Aorta (tissue), 5 donors: ENCODE measurements around the gene CLIC1. TPM values are rescaled to one million over a fixed set of nuclear protein-coding genes. Genes with fewer than 3 reads are reported as not detected.

Experiments used
- ATAC-seq: fragments of 200-7000 bp; cut with Tn5 transposase; one replicate; pipeline ENCODE4 v1.9.1; 2022; ENCODE audit warnings: moderate library complexity; ENCODE audit not compliant: low FRiP score
- DNase-seq, 2 donors: peaks; one replicate each; pipeline ENCODE4 v3.0.0-alpha.2; 2020
- H3K27ac ChIP-seq, 2 donors: one replicate each; pipeline ENCODE4 v1.5.1; 2013; ENCODE audit warnings: low read length in 2 of 2, mild to moderate bottlenecking in 2 of 2, moderate library complexity in 2 of 2, control low read depth in 1 of 2, inconsistent platforms in 1 of 2, low read depth in 1 of 2
- H3K27me3 ChIP-seq, 2 donors: one replicate each; pipeline ENCODE4 v1.6.1; 2013; ENCODE audit warnings: control low read depth in 1 of 2, low read length in 1 of 2, mild to moderate bottlenecking in 1 of 2, moderate library complexity in 1 of 2; ENCODE audit not compliant: insufficient read depth in 2 of 2, control insufficient read depth in 1 of 2
- H3K36me3 ChIP-seq, 2 donors: one replicate each; pipeline ENCODE4 v1.6.1; 2013; ENCODE audit warnings: control low read depth in 1 of 2, low read length in 1 of 2, mild to moderate bottlenecking in 1 of 2; ENCODE audit not compliant: insufficient read depth in 2 of 2, control insufficient read depth in 1 of 2
- H3K4me1 ChIP-seq, 2 donors: one replicate each; pipeline ENCODE4 v1.6.1; 2013; ENCODE audit warnings: low read length in 2 of 2, control low read depth in 1 of 2, mild to moderate bottlenecking in 1 of 2, moderate library complexity in 1 of 2; ENCODE audit not compliant: insufficient read depth in 2 of 2, control insufficient read depth in 1 of 2
- H3K4me3 ChIP-seq, 2 donors: one replicate each; pipeline ENCODE4 v1.5.1; 2013; ENCODE audit warnings: low read length in 2 of 2, control low read depth in 1 of 2, mild to moderate bottlenecking in 1 of 2
- H3K9me3 ChIP-seq: one replicate; pipeline ENCODE4 v1.6.1; 2013; ENCODE audit warnings: mild to moderate bottlenecking, low read length; ENCODE audit not compliant: control insufficient read depth
- WGBS, 2 donors: extraction: QIAGEN DNeasy Blood & Tissue Kit; methylation state at CpG; one replicate each; pipeline ENCODE4 v1.1.7; 2013; 5-methylcytosine and 5-hydroxymethylcytosine counted together
- intact Hi-C, 2 donors: fragments of 100-400 bp; cut with DNase I; formaldehyde crosslinking; loops; one replicate each; pipeline versions ENCODE4 v1.14.2 to v1.15.0; 2022
- polyA plus RNA-seq, 2 donors: library from polyadenylated mRNA; stranded (reverse); fragments of 200-250 nt; gene quantifications; one replicate each; pipeline ENCODE4 v1.2.3, GENCODE V29; 2013
- total RNA-seq, 2 donors: library from RNA; stranded (reverse); fragmentation: NEBNext Ultra II Directional; extraction: Animal tissue kit (Norgen Biotek cat#: 25700); gene quantifications; one replicate each; pipeline ENCODE4 v1.2.1, GENCODE V29; 2021
- donor health status: healthy with polysubstance abuse.
- donor health status: Bipolar disorder and iron deficiency.
- donor health status: DM: no; HTN: no; CAD: no.
- donor health status: DM: no; HTN: no; CAD: no.
- donor health status: DM: yes; HTN: yes; CAD: no.

CLIC1 gene
- total and polyA plus RNA-seq, 4 donors: 303 to 368 (median 327) TPM

DNA sequence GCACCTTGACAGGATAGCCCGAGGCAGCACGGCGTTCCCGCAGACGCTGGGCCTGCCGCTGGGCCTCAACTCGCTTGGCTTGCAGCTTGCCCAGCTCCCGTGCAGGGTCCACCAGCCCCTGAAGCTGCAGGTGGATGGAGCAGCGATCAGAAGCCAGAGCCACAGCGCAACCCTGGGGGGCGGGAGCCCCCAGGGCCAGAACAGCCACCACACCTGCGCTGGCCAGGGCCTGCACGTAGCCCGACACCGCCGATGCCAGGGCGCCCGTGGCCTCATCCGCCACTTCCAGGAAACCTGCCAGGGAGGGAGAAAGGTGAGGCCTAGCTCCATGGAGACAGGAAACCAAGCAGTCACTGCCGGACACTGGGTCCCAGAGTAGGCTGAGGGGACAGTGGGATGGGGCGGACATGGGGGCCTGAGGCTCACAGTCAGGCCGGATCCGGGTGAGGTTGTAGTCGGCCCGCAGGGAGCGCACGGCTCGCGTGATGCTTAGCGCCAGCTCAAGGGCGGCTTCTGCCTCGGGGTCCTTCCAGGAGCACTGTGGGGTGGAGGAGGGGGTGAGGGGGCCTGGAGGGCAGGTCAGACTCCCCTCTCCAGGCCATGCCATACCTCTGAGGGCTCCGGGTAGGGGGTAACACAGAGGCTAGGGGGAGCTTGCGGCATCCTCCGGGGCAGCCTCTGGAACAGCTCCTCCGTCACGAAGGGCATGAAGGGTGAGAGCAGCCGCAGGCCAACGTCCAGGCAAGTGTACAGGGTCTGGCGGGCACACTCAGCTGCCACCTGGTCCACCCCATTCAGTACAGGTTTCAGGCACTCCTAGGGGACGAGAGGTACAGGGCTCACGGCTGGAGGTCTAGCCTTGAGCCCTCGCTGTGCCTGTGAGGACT lies 42.9 kb upstream of the CLIC1 start:
- DNase-seq (no peak), ATAC-seq (no peak)
- H3K27me3 ChIP-seq: no peaks in the 10 kb centered on the region
- no peaks in the 10 kb centered on the region for H3K4me1 ChIP-seq
- 92 to 93% methylated on average over 39 to 43 of the region's 43 CpGs for WGBS, 2 donors
- H3K36me3 ChIP-seq: peaks cover 0 to 5% of the 10 kb centered on the region in 2 donors
- H3K9me3 ChIP-seq: no peaks in the 10 kb centered on the region
- no peak overlapping the region for H3K4me3 ChIP-seq
- no peak overlapping the region for H3K27ac ChIP-seq
- intact Hi-C loops: no loop called here

DNA sequence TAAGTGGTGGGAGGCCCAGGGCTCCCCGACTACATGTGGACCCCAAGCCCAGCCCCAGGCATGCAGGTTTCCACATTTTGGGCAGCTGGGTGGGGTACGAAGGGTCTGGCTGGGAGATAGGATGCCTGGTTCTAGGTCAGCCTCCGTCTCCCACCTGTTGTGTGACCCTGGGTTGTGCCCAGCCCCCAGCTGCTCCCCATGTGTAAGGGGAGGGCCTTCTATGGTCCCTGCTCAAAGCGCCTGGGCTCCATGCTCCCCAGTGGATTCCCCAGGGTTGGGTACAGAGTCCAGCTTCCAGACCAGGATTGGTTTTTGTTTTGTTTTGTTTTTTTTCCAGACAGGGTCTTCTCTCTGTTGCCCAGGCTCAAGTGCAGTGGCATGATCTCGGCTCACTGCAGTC lies 41.9 kb upstream of the CLIC1 start:
- ATAC-seq (no peak), DNase-seq (no peak)
- H3K4me3 ChIP-seq: no peak overlapping the region
- intact Hi-C loops: no loop called here
- WGBS, 2 donors: 95 to 96% methylated on average over 5 of the region's 5 CpGs
- H3K27ac ChIP-seq: no peak overlapping the region
- H3K27me3 ChIP-seq: no peaks in the 10 kb centered on the region
- H3K36me3 ChIP-seq: peaks cover 0 to 2% of the 10 kb centered on the region in 2 donors
- no peaks in the 10 kb centered on the region for H3K4me1 ChIP-seq
- H3K9me3 ChIP-seq: no peaks in the 10 kb centered on the region

DNA sequence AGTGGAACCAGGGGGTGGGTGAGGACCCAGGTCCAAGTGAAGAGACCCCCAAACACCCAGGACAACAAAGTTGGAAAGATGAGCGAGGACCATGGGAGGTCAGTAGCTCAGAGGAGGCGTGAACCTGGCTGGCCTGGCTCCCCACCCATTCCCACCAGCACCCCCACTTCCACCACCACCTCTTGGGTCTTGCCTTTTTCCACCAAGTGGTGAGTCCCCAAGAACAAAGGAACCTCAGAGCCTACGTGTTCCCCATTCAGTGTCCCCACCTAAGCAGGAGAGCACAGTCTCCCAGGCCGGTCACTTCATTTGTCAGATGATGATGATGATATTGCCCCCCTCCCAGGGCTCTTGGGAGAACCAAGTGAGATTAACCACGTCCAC lies 41.3 kb upstream of the CLIC1 start:
- no peak overlapping the region for H3K27ac ChIP-seq
- 89 to 94% methylated on average over 5 of the region's 5 CpGs for WGBS, 2 donors
- H3K36me3 ChIP-seq: peaks cover 0 to 2% of the 10 kb centered on the region in 2 donors
- H3K4me3 ChIP-seq: no peak overlapping the region
- no peaks in the 10 kb centered on the region for H3K27me3 ChIP-seq
- ATAC-seq (no peak), DNase-seq (no peak)
- intact Hi-C loops: no loop called here
- H3K9me3 ChIP-seq: no peaks in the 10 kb centered on the region
- no peaks in the 10 kb centered on the region for H3K4me1 ChIP-seq

DNA sequence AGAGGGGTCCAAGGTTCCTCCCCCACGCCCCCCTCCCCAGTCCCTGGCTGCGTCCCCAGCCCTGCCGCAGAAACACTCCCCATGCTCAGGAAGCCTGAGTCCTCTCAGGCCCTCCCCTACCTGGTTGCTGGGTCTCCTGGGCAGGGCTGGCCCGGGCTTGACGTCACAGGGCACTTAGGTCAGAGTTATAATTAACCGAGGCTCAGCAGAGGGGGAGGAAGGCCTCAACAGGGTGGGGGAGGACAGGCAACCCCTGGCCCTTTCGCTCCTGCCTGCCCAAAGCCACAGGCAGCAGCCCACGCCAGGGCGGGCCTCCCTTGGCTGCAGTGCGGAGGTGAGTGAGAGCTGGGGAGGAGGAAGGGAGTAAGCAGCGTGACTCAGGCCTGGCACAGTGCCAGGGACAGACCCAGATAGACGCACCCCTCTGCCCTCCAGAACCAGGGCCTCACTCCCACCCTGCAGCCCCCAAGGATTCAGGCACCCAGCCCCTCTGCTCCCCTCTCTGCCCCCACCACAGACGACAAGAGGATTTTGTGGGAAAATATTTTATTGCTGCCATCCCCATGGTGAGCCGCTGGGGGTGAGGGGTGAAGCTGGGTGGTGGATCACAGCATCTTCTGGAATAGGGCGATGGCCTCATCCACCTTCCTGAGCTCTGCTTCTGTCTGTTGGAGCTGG lies 40.8 kb upstream of the CLIC1 start, which contains the start of gene VWA7:
TSS of gene VWA7 (minus strand) at position 340 of the 678 bp plus-strand sequence. CDS start 549 bp downstream, outside the sequence.
- Histone ChIP-seq H3K4me3 (no peak within 1 kb of the TSS), H3K9me3 (no peaks in the 10 kb centered on the region), H3K4me1 (no peaks in the 10 kb centered on the region), H3K36me3 (peaks cover 0 to 2% of the 10 kb centered on the region in 2 donors), H3K27me3 (no peaks in the 10 kb centered on the region), H3K27ac (no peak within 1 kb of the TSS)
- WGBS, 2 donors: 14 to 16% methylated on average over 15 of the region's 15 CpGs
- DNase-seq: peak; percentile 70 to 88
- peak; percentile 44 for ATAC-seq
- intact Hi-C loops: no loop called here

DNA sequence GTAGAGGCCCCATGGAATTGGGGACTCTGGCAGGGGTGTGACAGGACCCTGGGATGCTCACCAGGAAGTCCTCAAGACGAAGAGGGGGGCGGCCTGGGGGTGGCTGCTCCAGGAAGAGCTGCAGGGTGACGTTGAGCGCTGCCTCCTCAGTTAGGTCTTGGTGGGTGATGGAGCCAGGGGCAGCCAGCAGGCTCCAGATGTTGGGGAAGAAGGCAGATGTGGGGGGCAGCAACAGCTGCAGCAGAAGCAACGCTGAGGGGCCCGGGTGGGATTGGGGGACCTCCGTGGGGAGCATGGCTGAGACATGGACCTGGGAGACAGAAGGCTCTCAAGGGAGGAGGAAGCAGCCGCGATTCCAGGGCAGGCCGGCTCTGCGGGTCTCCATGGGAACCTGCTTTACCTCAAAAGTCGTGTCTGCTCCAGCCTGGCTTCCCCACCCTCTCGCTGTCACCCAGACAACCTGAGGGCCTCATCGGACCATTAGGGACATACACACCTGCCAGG lies 40.2 kb upstream of the CLIC1 start:
- DNase-seq (no peak), ATAC-seq (no peak)
- Histone ChIP-seq H3K4me1 (no peaks in the 10 kb centered on the region), H3K27me3 (no peaks in the 10 kb centered on the region), H3K4me3 (no peak overlapping the region), H3K36me3 (peaks cover 0 to 2% of the 10 kb centered on the region in 2 donors), H3K27ac (no peak overlapping the region), H3K9me3 (no peaks in the 10 kb centered on the region)
- WGBS, 2 donors: 48 to 54% methylated on average over 13 to 14 of the region's 14 CpGs
- intact Hi-C loops: no loop called here

DNA sequence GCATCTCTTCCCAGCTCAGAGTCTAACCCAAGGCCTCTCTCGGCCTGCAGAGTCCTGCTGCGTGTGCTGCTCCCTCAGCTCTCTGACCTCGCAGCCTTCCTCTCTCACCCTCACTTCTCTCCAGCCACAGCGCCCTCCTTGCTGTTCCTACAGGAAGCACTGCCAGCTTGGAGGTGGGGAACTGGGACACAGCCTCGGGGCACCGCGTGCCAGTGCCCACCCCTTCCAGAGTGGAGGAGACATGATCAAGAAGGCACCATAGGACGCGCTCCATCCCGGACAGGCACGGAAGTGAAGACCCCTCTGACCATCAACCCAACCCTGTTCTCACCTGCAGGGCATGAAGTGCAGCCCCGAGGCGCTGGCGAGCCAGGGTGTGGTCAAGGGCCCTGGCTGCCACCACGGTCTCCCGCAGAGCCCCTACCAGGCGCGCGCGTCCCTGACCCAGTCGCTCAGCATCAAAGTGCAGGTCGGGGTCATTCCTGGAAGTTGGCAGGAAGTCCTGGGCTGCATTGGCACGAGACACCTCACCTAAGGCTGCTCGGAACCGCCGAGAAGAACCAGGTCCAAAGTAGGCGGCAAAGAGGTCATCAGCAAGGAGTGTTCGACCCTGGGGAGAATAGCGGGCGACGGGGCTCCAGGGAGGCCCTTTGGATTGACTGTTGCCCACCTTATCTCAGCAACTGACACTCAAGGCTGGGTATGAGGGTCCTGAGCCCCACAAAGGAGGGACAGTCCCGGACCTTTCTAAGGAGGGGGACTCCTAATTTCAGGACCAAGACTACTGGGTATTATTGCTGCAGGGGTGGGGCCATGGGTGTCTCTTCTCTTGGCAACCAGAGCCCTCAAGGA lies 39.5 kb upstream of the CLIC1 start:
- DNase-seq (no peak), ATAC-seq (no peak)
- no peaks in the 10 kb centered on the region for H3K9me3 ChIP-seq
- no peak overlapping the region for H3K27ac ChIP-seq
- H3K27me3 ChIP-seq: no peaks in the 10 kb centered on the region
- no peaks in the 10 kb centered on the region for H3K4me1 ChIP-seq
- H3K4me3 ChIP-seq: no peak overlapping the region
- 90% methylated on average over 32 of the region's 32 CpGs for WGBS, 2 donors
- H3K36me3 ChIP-seq: peaks cover 0 to 1% of the 10 kb centered on the region in 2 donors
- intact Hi-C loops: no loop called here

DNA sequence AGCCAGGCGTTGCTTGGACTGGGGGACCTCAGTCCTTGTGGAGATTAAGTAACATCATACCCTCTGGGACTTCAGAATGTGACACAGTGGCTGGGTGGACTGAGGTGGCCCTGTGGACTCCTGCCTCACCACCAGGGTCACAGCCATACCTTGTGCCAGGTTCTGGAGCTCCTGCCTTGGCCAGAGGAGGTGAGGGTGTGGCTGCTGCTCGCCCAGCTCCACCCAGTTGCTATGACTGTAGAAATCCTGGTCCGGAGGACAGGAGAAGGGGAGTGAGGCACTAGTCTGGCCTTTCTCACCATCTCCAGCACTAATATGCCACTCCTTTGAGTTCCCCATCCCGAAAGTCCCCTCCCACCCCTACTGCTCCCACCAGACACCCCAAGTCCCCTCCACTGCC lies 38.9 kb upstream of the CLIC1 start:
- Histone ChIP-seq H3K27ac (no peak overlapping the region), H3K27me3 (no peaks in the 10 kb centered on the region), H3K36me3 (no peaks in the 10 kb centered on the region), H3K4me3 (no peak overlapping the region), H3K9me3 (no peaks in the 10 kb centered on the region), H3K4me1 (no peaks in the 10 kb centered on the region)
- DNase-seq (no peak), ATAC-seq (no peak)
- intact Hi-C loops: no loop called here
- WGBS, 2 donors: 88 to 90% methylated on average over 4 of the region's 4 CpGs

DNA sequence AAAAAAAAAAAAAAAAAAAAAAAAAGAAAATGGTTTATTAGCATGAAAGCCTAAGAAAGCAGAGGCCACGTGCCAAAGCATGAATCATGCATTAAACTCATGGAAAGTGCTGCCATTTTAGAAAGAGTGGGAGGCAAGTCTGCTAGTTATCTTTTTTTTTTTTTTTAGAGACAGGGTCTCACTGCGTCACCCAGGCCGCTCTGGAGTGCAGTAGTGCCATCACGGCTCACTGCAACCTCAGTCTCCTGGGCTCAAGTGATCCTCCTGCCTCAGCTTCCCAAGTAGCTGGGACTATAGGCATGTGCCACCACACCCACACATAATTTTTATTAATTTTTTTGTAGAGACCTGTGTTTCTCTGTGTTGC lies 35.6 kb upstream of the CLIC1 start:
- Histone ChIP-seq H3K9me3 (no peaks in the 10 kb centered on the region), H3K27ac (no peak overlapping the region), H3K4me3 (no peak overlapping the region), H3K4me1 (no peaks in the 10 kb centered on the region), H3K36me3 (no peaks in the 10 kb centered on the region), H3K27me3 (no peaks in the 10 kb centered on the region)
- intact Hi-C loops: loop anchor here in 1 of 2 donors (5.0 kb wide), 1 partner anchor 90 kb away; the partner anchor contains the start of gene LY6G5C
- 40 to 52% methylated on average over 4 of the region's 4 CpGs for WGBS, 2 donors
- DNase-seq (no peak), ATAC-seq (no peak)
